IPS-NIHi7 (cell line): ENCODE measurements around the gene PPP1R13B.
A peak's percentile ranks its signal among the peaks of the same experiment; 100 is the strongest.
"Not testable (repeated sequence)": the region's sequence is repeated elsewhere in the genome, so short reads cannot be mapped to it uniquely, and the experiment has no call there.

Experiments
- DNase-seq: peaks from one replicate; pipeline ENCODE4 v3.0.0; 2012; ENCODE audit warnings: mixed read lengths; ENCODE audit errors: extremely low spot score

The PPP1R13B gene

DNA sequence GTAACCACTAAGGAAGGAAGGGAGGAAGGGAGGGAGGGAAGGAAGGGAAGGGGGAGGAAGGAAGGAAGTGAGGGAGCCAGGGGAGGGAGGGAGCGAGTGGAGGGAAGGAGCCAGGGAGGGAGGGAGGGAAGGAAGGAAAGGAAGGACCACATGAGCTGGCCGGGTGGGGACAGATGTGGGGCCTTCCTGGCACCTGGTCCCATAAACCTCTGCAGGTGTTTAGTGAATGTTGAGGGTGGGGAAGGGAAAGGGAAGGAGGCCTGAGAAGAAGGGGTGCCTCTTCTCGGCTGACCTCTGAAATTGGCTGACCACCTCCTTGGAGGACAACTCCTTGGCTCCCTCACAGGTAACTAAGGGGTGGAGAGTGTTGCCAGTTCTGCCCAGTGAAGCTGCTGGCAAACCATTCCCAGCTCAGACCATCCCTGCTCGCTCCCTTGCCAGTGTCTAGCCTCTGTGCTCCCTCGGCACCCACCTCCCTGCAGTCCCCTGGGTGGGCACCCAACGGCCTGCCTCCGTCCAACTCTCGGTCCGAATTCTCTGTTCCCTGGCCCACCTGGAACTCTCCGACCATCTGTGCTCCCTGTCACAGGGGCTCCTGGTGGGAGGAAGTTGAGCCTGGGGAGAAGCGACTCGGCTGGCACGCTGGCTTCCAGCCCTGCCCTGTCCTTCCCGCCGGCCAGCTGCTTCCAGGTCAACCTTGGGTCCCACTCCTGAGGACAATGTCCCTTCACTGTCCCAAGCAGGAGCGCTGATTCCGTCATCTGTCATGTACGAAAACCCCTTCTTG is 12.2 kb upstream of the PPP1R13B start:
- no peak for DNase-seq

- DNase-seq: no peak
These were observed 10.8 kb upstream of the PPP1R13B start for GRCh38 chr14:103858063-103858781.

DNA sequence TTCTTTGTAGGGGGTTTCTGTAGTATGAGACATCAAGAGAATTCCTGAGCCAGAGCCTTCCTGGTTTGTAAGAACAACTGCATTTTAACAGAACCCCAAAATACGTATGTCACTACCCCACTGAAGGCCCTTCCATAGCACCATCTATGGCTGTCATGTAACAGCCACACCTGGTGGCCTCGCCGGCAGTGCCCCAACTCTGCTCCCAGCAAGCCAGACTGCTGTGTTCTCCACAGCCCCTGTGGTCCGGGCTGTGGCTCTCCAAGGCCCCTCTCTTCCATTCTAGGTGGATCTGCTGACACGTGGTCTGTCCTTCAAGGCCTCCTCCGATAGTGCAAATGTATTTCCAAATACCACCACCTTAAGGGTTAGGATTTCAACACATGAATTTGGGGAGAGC is 9.9 kb upstream of the PPP1R13B start:
- DNase-seq: no peak

- no peak for DNase-seq
These were observed 9.2 kb upstream of the PPP1R13B start for GRCh38 chr14:103856607-103857006.

DNA sequence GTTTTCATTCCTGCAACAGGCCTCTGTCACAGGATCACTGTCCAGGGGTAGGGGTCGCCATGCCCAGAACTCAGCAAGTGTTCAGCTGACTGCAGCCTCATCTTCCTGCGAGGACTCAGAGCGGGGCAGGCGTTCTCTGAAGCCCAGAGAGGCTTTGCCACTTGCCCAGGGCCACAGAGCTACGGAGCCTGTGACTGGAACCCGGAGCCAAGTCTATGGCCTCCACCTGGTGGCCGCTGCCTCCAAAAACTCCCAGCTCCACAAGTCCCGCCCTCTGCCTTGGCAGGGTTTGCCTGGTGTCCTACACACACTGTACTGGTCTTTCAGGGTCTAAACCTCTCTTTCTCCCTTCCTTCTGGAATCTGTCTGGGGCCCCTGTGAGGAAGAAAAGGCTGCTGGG is 8.7 kb upstream of the PPP1R13B start:
- no peak for DNase-seq

DNA sequence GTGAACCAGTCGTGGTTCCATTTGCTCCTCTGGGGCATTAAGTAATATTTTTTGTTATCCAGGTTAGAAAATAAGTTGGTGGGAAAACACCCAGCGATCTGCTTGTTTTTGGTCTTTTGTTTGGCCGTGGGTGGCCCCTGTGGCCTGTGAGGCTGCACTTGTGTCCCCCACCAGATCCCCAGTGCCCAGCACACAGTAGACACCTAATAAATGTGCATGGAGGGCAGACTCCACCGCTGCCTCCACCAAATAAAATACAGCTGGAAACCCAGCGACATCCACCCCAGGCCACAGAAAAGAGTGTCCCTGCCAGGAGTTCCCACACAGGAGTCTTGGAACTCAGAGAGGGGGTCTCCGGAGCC is 8.3 kb upstream of the PPP1R13B start:
- no peak for DNase-seq

GRCh38 chr14:103854822-103855733 is 7.7 kb upstream of the PPP1R13B start:
- peak; percentile 79 for DNase-seq

DNA sequence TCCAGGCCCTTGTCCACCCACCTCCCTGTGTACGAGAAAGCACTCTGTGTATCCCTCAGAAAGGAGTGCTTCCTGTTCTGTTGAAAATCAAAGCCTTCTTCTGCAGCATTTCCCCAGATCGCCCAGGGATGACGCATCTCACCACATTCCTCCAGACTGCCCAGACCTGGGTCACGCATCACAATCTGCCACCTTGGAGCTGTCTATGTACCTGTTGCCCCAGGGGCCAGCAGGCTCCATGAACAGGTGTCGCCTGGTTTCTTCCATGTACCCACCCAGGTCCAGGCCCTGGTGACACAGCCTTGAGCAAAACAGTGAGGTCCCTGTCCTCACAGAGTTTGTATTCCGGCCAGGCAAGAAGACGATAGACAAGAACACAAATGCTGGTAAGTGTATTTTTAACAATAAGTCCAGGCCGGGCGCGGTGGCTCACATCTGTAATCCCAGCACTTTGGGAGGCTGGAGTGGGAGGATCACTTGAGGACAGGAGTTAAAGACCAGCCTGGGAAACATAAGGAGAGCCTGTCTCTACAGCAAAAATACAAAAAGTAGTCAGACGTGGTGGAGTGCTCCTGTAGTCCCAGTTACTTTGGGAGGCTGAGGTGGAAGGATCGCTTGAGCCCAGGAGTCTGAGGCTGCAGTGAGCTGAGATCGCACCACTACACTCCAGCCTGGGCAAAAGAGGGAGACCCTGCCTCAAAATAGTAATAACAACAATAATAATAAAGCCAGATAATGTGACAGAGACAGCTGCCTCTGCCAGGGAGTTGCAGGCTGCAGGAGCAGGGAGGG is 6.8 kb upstream of the PPP1R13B start:
- no peak for DNase-seq

DNA sequence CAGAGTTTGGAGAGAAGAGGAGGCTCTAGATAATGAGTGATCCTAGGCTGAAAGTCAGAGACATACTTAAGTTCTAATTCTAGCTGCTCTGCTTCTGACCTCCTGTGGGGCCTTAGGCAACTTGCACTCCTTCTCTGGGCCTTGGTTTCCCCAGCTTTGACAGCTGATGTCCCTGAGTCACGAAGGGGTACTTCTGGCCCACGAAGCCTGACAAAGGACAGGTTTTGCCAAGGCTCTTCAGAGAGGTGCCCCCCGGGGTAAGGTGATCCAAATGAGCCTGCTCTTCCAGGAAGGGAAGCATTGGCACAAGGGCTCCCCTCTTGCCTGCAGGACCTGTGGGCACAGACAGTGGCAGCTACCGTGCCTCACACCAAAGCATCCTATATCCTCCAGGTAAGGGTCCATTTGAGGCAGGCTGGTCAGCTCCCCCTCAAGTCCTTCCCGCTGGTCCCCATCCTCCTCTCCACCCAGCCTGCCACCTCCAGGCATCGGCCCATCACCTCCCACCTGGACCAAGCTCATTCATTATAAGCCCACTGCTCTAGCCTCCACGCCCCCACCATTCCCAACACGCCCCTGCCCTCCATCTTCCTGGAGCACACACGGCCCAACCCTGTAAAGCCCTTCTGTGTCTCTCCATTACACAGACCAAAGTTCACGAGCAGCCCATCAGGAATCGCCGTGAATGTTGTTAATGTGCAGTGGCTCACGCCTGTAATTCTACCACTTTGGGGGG is 1.9 kb upstream of the PPP1R13B start:
- DNase-seq: no peak

DNA sequence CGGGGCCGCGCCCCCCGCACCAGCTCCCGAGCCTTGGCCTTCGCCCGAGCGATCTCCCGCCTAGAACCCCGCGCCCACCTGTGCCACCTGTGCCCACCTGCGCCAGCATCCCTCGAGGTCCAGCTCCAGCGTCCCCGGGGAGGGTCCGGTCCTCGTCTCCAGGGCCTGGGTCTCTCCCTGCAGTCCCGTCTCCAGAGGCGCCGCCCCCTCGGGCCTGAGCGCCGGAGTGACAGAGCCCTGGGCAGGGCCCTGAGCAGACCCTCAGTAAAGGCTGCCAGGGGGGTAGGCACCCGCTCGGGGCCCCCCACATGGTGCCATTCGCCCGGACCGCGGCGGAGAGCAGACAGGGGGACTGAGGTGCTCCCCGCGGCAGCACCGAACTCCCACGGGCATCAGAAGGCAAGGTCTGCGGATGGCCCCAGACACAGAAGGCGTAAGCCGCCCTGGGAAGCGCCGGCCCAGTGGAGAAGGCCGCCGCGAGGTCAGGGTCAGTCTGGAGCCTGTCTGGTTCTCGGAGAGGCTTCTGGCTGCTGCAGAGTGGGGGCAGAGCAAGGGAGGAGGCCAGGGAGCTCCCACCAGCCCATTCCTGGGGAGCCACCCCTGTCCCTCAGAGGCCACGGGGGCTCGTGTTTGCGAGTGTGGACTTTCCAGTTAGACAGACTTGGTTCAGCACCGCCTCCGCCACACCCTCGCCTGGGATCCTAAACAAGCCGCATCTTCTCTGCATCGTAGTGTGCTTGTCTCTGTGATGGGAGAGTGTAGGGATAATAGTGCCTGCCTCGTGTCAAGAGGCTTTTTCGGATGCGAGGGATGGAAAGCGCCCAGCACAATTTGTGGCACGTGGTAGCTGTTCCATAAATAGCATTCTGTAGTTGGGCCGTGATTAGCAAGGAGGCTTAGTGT is 1.1 kb upstream of the PPP1R13B start:
- DNase-seq: no peak

DNA sequence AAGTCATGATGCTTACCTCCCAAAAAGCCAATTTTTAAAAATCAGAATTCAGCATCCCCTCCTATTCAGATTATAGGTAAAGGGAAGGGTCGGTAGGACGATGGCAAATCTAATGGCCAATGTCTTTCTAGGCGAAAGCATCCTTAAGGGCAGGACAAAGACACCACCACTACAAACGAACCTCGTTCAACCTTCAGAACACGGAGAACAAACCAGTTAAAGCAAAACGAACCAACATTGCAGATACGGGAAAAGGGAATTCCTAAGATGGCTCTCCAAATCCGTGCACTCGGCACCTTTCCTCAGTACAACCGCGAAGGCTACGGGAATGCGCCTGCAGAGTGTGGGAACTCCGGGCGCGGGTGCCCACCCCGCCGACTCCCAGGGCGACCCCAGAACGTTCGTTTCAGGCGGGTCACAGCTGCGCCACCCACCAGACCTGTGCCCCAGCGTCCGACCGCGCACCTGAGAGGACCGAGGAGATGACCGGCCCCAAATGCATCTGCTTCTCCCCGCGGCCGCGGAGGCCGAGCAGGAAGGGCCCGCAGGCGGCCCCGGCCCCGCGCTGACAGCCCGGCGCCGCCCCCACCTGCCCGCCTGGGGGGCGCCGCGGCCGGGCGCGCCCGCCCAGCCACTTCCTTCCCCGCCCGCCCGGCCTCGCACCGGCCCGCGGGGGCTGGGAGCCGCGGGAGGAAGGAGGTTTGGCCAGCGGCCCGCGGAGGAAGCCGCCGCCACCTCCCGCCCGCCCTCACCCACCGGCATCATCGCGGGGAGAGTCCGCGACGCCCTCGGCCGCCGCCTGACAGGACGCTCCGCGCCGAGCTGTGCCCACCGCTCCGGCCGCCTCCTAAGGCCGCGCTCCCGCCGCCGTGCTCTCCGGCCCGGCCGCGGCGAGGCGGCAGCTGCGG is 578 bp downstream of the PPP1R13B start:
- peak; percentile 43 for DNase-seq

DNA sequence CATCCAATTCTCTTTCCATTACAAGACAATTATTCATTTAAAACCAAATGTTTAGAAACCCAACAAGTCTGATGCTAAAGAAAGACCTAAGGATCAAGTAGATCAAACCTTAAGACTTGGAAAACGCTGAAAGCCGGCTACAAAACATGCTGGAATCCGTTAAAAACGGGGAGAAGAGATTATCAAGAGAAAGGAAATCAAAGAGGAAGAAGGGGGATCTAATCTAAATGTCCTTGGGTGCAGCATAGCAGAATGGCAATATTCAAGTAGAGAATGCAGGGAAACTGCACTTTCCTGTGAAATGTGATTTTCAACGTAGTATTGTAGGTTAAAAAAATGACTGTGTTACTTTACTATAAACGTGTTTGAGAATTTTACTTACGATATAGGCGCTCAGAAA is 1.3 kb downstream of the PPP1R13B start:
- no peak for DNase-seq

DNA sequence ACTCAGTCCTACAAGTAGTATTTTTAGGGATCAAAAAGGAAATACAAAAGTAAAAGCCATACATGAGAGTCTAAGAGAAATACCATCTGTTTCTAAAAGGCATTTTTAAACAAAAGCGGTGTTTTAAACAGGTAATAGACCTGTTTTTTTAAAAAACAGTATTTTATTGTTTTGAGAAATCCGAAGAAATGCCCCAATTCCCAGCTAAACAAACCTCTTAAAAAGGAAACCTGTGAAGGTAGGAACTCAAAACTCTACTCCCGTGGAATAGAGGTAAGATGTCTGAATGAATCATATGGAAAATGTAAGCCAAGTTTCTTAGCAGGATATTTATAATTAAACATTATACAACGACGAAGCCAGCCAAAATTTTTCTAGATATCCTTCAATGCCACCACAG is 2.0 kb downstream of the PPP1R13B start:
- DNase-seq: no peak

DNA sequence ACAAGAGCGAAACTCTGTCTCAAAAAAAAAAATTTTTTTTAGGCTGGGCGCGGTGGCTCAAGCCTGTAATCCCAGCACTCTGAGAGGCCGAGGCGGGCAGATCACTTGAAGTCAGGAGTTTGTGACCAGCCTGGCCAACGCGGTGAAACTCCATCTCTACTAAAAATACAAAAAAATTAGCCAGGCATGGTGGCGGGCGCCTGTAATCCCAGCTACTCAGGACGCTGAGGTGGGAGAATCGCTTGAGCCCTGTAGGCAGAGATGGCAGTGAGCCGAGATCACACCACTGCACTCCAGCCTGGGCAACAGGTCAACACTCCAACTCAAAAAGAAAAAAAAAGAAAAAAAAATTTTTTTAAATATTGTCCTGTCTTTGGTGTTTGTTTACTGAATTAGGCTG is 6.1 kb downstream of the PPP1R13B start:
- not testable (repeated sequence) for DNase-seq

GRCh38 chr14:103840014-103840413 is 7.4 kb downstream of the PPP1R13B start:
- DNase-seq: no peak

- no peak for DNase-seq
These were observed 7.8 kb downstream of the PPP1R13B start for GRCh38 chr14:103839579-103839978.

DNA sequence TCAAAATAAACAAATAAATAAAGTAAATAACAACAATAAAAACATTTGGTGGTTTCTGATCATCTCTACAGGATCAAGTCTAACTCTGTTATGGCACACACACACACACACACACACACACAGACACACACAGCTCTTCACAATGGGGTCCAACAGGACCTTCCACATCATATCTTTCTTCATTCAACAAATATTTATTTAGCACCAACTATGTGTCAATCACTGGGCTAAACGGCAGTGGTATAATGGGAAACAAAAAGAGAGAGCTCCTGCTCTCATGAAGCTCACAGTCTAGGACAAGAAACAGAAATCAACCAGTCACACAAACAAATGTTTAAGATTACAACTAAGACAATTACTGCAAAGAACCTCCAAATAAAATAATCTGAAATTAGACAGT is 9.3 kb downstream of the PPP1R13B start:
- no peak for DNase-seq

DNA sequence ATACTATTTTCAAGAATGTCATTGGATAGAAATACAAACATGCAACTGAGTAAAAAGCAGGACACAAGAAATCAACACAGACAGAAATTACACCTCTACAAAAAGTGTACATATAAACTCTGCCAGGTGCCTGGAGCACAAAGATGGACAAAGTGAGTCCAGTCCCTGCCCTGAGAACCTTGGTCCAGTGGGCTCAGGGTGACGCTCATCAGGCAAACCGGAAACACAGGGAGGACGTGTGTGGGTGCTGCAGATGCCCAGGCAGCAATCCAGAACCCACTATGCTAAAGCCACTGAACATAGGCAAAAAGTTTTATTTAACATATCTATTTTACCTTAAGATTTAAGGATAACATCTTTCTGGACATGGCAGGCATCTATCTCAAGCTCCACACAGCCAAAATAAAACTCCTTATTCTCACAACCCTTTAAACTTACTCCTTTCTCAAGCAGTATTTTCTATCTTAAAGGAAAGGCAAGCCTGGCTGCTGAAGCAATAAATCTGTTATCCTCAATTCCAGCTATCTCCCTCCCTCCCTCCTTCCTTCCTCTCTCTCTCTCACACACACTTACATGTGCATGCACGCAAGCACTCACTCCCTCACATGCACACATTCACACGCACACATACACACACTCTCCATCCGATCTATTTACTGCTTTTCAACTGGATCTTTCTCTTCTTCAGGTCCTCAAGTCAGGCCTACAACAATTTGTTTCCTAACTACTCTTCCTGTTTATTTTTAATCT is 10.2 kb downstream of the PPP1R13B start:
- DNase-seq: no peak
